ENCODE data around the gene CCNB1.

CCNB1 gene

GRCh38 chr5:69166686-69167492 is at the start of gene CCNB1:
Gene CCNB1, plus strand, starts transcription at chr5:69167150. Its CDS starts 113 bp downstream, at chr5:69167263.
- H3K9me3 ChIP-seq (ENCODE audit: control insufficient read depth, insufficient read depth, low read depth, low read length): no peaks in the 10 kb centered on the region
- CTCF ChIA-PET: interaction anchor here (1.0 to 1.3 kb wide), 2 partner anchors 11 to 73 kb away, joined by 3 read pairs; partner anchors contain the start of gene SLC30A5
- POLR2A ChIA-PET: interaction anchor here (0.9 to 2.1 kb wide), 8 partner anchors 9 to 73 kb away, joined by 3 to 13 read pairs (median 6); partner anchors contain the start of genes CENPH and SLC30A5
- peaks cover 2% of the 10 kb centered on the region; the same call in 1 of the 2 replicates for H3K4me1 ChIP-seq (ENCODE audit: control insufficient read depth, insufficient read depth, low read length)
- peak within 1 kb of the TSS; percentile 81 for H3K27ac ChIP-seq (ENCODE audit: extremely low read depth, low read depth, low read length)
- H3K4me3 ChIP-seq (ENCODE audit: low read depth, low read length): peak within 1 kb of the TSS; percentile 99
- peaks cover 26 to 42% of the 10 kb centered on the region in 2 experiments for H3K36me3 ChIP-seq (ENCODE audit: control insufficient read depth in 2 of 2, insufficient read depth in 1 of 2, low read length in 2 of 2)
- TF ChIP-seq ZBTB10 (tag by site-specific recombination; IDR thresholded peaks at IDR 0.05) (no peak), ZNF24 (tag by site-specific recombination; IDR thresholded peaks at IDR 0.05) (0 out of 2 replicates have a peak, but pooled peaks have one; percentile 27), ZNF600 (tag by site-specific recombination; IDR thresholded peaks at IDR 0.05) (peak; percentile 91), INSM2 (tag by site-specific recombination; IDR thresholded peaks at IDR 0.05) (no peak; the same call in 1 of the 2 replicates), ZNF610 (tag by site-specific recombination; IDR thresholded peaks at IDR 0.05; ENCODE audit: borderline replicate concordance) (no peak; the same call in 1 of the 2 replicates), KLF1 (tag by site-specific recombination; IDR thresholded peaks at IDR 0.05) (no peak; the same call in 1 of the 2 replicates), ZNF239 (tag by site-specific recombination; IDR thresholded peaks at IDR 0.05) (0 out of 2 replicates have a peak, but pooled peaks have one; percentile 18), KLF7 (tag by site-specific recombination; IDR thresholded peaks at IDR 0.05; ENCODE audit: borderline replicate concordance) (0 out of 2 replicates have a peak, but pooled peaks have one; percentile 25), REST (tag by site-specific recombination; IDR thresholded peaks at IDR 0.05) (peak; percentile 33; the same call in 1 of the 2 replicates), PRDM1 (tag by site-specific recombination; IDR thresholded peaks at IDR 0.05) (peak; percentile 43; the same call in 1 of the 2 replicates), ZSCAN30 (tag by site-specific recombination; IDR thresholded peaks at IDR 0.05) (peak; percentile 48), ZNF184 (tag by site-specific recombination; IDR thresholded peaks at IDR 0.05) (no peak), KLF10 (tag by site-specific recombination; IDR thresholded peaks at IDR 0.05) (no peak), ZNF585B (tag by site-specific recombination; IDR thresholded peaks at IDR 0.05) (no peak), ZNF16 (tag by site-specific recombination; IDR thresholded peaks at IDR 0.05; ENCODE audit: low read depth) (no peak), ZIC2 (tag by site-specific recombination; IDR thresholded peaks at IDR 0.05) (peak; percentile 47), ZBTB17 (tag by site-specific recombination; IDR thresholded peaks at IDR 0.05) (peak; percentile 100), KLF9 (tag by site-specific recombination; IDR thresholded peaks at IDR 0.05; ENCODE audit: low read depth) (peak; percentile 83), ZBTB49 (tag by site-specific recombination; IDR thresholded peaks at IDR 0.05; ENCODE audit: low read depth) (no peak), ZNF791 (tag by site-specific recombination; IDR thresholded peaks at IDR 0.05) (no peak), ZBTB20 (tag by site-specific recombination; IDR thresholded peaks at IDR 0.05) (peak; percentile 62), GLI2 (tag by site-specific recombination; IDR thresholded peaks at IDR 0.05; ENCODE audit: borderline replicate concordance, low read depth) (no peak), ZNF555 (tag by site-specific recombination; conservative IDR thresholded peaks at IDR 0.05) (no peak), HIC1 (tag by site-specific recombination; IDR thresholded peaks at IDR 0.05) (peak; percentile 92)

Measured in HEK293 (cell line).